Inflammatory macrophage treated with lipopolysaccharide for 1 hour (primary cell): Measurements from ENCODE around the gene U2AF2.

Experiments
- DNase-seq, 2 donors: peaks; one replicate each; pipeline ENCODE4 v3.0.0-alpha.2; 2020 to 2022

Gene U2AF2

DNA sequence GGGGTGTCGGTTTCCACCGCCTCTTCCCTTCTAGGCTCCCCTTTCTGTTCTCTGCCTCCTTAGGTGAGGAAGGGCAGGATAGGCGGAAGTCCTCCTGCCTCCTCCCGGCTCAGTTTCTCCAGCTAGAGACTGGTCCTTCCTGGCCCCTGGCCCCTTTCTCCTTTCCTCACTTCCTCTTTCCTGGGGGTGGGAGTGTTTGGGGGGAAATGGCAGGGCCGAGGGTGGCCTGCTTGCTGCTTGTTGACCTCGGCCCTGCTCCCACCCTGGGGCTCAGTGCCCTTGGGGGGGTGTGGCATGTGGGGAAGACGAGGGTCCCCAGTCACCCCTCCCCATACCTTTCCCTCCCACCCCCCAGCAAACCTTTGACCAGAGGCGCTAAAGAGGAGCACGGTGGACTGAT lies 5.0 kb downstream of the U2AF2 start:
- no peak for DNase-seq

DNA sequence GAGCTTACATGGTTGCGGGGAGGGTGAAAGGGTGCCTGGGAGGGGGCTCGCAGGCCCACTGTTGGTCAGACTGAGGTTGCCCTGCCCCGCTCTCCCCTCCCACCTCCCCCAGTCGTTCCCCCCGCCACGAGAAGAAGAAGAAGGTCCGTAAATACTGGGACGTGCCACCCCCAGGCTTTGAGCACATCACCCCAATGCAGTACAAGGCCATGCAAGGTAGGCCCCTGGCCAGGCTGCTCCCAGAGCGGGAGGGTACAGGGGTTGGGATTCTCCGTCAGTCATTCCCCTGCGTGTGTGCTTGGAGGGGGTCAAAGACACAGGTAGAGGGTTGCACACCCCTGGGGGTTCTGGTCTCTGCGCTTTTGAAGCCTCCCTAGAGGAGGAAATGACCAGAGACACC lies 5.6 kb downstream of the U2AF2 start:
- DNase-seq = no peak

DNA sequence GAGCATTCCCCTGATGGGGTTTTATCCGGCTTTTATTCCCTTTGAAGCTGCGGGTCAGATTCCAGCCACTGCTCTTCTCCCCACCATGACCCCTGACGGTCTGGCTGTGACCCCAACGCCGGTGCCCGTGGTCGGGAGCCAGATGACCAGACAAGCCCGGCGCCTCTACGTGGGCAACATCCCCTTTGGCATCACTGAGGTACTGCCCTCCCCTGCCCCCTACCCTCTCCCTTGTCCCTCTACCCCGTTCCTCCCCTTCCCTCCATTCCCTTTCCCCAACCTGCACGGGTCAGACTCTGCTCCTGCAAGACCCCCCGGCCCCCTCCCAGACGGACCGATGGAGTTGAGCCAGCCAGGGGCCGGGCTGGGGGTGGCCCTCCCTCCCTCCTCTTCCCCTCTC lies 6.2 kb downstream of the U2AF2 start:
- no peak for DNase-seq

DNA sequence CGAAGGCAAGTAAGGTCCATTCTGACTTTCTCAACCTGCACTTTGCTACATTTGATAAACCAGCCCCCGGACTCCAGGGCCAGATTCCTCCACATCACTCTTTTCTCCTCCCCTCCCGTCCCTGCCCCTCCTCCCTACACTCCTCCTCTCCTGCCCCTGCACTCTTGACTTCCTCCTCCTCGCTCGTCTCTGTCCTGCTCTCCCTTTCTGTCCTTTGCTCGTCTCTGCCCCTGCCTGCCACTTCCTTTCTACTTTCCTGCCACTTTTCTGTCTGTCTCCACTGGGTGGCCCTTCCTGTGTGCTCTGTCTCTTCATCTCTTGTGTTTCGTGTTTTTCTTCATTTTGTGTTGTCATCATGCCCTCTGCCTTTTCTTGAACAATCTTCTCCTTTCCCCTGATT lies 7.0 kb downstream of the U2AF2 start:
- DNase-seq = no peak

DNA sequence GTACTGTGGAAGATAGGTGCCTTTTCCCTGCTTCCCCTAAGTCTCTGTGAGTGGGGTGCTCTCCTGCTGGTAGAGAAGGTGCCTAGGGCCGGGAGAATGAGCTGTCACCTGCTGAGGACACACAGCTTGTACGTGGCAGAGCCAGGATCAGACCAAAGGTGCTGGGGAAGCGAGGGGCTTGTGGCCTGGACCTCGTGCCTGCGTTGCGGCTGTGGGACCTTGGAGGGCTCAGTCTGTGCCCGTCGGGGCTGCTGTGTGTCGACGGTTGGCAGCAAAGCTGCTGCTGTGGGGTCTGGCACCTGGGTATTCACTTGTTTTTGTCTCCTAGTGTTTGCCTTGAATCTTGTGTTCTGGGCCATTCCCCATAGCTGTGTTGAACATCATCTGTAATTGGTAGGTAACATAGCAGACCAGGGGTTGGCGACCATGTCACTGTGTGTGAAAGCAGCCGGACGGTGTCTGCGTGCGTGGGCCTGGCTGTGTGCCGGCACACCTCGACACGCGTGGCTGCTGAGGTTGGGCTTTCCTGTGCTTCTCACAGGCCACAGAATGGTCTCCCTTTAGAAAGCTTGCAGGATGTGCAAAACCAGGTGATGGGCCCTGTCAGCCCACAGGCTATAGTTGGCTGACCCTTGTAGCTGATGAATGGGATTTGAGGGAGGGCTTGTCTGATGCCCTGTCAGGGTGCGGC lies 9.2 kb downstream of the U2AF2 start:
- no peak for DNase-seq

DNA sequence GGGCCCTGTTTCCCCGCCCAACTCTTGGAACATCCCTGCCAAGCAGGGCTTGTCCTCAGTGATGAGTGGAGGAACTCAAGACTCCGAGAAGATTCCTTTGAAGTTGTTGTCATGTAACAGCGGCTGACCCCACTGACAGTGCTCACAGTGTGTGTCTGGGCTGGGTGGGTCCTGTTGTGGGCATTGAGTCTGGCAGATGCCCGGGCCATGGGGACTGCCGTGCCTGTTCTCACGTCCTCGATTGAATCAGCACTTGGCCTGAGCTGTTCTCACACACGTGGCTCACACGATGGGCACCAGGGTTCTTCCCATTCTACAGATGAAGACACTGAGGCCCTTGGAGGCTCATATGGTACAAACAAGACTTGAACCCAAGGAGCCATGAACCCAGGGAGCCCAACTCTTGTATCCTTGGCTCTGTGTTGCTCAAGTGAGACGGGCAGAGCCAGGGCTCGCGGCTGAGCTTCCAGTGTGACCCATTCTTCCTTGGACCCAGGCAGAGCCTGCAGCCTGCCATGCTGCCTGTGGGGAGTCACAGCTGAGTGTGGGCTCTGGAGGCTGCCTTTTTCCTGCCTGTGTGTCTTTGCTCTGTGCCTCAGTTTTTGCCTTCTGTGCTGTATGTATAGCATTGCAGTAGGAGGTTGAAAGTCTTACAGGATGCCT lies 11.6 kb downstream of the U2AF2 start:
- no peak for DNase-seq

DNA sequence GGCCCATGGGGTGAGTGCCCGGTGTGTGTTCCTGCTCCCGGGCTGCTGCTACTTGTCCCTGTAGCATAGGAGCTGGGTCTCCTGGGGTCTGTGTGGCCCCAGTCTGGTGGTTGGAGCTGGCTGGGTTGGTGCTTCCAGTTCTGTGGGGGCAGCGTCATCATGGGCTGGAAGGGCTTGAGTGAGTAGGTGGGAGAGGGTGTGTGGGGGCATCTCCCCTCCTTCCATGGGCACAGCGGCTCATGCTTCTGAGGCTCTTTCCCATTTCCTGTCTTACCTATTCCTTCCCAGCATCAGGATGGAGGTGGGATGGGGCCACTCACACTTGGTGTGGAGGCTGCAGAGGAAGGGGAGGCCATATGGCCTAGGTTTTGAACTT lies 12.2 kb downstream of the U2AF2 start:
- no peak for DNase-seq

DNA sequence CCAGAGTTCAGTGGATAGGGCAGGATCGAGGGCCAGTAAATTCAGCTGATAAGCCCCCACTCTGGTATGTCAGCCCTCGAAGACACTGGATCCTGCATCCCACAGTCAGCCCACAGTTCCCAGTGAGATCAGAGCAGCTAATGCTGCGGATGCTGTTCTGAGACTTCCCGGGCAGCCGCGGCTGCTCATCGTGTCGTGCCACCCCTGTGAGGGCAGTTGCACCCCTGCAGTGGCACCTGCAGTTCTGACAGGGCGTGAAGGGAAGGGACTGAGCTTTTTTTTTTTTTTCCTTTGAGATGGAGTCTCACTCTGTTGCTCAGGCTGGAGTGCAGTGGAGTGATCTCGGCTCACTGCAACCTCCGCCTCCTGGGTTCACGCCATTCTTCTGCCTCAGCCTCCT lies 12.7 kb downstream of the U2AF2 start:
- DNase-seq = no peak

DNA sequence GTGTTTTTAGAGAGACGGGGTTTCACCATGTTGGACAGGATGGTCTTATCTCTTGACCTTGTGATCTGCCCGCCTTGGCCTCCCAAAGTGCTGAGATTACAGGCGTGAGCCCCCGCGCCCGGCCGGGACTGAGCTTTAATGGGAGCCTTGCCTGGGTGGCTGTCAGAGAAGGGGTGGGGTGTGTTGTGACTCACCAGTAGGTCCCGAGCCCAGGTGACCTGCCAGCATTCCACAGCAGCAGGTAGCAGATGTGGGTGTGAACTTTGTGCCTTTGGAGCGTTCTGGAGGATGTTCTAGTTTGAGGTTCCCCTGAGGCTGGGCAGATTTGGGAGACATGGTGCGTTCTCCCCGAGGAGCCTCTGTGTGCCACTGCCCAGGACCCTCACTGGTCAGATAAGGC lies 13.1 kb downstream of the U2AF2 start:
- no peak for DNase-seq

DNA sequence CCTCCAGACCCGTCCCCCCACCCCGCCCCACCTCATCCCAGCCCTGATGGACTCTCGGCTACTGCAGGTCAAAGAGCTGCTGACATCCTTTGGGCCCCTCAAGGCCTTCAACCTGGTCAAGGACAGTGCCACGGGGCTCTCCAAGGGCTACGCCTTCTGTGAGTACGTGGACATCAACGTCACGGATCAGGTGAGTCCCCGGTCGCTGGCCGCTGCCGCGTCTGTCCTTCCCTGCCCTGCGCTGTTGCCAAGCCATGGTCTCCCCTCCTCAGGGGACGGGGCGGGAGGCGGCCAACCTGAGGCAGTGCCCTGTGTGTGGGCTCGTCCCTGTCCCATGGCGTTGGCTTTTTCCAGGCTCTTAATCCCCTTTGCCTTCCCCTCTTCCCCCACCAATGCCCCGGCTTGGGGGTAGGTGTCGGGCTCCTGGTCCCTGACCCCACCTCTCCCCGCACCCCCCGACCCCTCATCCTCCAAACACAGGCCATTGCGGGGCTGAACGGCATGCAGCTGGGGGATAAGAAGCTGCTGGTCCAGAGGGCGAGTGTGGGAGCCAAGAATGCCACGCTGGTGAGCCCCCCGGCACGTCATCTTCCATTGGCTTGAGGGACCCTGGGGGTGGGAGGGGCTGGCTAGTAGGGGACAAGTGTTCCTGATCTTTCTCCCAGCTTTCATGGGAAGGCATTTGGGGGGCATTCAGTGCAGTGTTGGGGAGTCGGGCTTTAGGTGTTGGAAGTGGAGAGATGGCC lies 13.9 kb downstream of the U2AF2 start:
- DNase-seq = no peak

DNA sequence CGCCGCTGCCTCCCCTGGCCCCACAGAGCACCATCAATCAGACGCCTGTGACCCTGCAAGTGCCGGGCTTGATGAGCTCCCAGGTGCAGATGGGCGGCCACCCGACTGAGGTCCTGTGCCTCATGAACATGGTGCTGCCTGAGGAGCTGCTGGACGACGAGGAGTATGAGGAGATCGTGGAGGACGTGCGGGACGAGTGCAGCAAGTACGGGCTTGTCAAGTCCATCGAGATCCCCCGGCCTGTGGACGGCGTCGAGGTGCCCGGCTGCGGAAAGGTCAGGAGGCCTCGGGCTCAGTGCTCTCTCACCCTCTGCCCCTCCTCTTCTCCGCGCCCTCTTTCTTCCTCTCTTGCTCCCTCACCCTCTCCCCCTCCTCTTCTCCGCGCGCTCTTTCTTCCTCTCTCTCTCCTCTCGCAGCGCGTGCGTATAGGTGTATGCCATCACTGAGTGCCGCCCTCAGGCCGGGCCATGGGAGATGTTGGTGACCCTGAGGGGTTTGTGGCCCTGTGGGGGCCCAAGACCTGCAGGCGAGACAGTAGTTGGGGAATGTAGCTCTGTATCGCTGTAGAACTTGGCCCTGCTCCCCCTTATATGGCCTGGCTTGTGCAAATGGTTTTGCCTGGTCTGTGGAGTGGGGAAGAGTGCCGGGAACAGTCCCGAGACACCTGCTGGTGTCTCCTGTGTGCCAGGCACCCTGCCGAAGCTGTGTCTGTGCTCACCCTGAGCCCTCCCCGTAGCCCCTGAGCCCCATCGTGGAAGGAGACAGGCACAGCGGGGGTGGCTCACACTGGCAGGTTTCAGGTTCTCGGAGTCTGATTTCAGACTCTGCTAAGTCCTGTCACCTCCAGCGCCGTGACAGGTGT lies 14.8 kb downstream of the U2AF2 start:
- no peak for DNase-seq

DNA sequence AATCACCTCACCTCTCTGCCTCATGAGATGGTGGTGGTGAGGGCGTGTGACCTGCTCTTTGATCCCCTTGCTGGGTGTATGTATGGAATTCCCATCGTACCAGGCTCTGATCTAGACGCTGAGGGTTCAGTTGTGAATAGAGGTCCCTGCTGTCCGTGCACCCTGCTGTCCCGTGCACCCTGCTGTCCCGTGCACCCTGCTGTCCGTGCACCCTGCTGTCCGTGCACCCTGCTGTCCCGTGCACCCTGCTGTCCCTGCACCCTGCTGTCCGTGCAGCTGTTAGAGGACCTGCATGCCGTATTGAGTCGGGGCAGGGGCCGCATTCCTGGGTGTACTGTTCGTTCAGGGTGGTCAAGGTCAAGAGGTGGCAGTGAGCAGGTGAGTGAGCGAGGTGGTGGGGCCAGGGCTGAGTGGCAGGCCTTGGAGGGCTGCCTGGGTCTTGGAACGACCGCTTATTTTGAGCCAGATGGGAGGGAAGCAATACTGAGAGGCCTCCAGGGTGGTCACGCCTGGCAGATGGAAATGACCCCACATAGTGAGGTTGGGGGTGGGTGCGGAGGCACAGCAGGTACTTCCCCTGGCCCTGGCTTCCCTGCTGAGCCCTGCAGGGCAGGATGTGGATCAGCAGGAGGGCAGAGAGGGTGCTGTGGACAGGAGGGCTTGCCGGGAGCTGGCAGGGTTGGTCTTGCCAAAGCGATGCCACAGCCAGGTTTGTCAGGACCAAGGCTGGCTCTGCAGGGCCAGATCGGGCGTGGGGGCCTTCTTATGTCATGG lies 15.6 kb downstream of the U2AF2 start:
- DNase-seq = no peak

DNA sequence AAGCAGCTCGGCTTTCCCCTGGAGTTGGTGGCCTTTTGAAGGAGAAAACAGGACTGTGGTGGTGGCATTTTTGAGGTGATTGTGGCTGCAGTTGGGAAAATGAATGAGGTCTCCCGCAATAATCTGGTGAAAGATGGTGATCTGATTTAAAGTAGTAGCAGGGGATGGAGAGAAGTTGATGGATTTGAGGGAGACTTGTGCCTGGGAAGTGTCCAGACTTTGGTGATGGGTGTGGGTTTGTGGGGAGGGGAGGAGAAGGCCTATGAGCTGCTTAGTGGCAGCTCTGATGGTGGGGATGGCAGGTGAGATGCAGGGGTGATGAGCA lies 16.2 kb downstream of the U2AF2 start:
- no peak for DNase-seq

DNA sequence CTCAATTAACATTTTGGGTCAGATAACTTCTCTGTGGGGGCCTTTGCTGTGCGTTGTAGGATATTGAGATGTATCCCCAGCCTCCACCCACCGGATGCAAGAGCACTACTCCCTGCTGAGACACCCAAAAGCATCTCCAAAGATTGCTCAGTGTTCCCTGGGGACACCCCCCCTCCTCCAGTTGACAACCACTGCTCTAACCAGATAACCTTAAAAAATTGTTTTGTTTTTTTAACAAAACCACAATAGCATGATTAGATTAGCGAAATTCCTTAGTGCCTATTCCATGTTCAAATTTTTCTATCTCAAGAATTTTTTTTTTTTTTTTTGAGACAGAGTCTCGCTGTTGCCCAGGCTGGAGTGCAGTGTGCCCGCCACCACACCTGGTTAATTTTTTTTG lies 17.6 kb downstream of the U2AF2 start:
- no peak for DNase-seq

DNA sequence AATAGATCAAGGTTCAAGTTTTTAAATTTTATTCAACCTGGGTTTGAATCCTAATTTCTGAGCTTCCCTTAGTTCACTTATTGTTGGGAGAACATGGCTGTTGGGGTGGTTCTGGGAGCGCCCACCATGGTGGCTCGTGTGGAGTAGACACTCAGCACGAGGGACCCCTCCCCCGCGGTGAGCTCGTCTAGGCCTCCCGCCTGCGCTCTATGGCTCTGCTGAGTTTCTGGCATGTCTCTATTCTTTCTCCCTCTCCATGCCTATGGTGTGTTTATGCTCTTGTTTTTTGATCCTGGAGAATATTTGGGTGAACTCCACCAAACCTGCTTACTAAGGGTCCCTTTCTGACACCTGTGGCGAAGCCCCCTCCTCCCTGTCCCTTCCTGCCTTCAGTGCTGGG lies 18.6 kb downstream of the U2AF2 start:
- DNase-seq = no peak

DNA sequence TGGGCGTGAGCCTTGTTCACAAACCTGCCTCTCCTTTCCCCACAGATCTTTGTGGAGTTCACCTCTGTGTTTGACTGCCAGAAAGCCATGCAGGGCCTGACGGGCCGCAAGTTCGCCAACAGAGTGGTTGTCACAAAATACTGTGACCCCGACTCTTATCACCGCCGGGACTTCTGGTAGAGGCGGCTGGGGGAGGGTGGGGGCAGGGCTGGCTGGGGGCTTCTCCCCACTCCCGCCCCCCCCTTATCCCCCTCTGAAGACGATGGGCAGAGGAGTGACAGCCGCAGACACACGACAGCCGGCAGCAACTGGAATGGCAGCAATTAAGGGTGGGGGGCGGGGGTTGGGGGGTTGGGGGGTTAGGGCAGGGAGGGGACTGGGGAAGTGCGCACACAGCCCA lies 19.1 kb downstream of the U2AF2 start:
- DNase-seq = no peak

DNA sequence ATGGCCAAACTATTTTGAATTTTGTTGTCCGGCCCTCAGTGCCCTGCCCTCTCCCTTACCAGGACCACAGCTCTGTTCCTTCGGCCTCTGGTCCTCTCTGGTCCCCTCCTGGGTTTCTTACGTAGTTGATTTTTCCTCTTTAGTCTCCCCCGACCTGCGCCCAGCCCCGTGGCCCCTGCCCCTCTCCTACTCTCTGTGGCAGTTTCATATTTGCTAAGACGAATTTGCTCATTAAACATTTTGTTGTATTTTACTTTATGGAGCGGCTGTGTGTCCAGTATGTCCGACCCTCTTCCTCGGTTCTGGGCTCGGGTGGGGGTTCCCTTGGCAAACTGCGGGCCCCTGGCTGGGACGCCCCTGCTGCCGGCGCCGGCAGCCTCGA lies 19.6 kb downstream of the U2AF2 start:
- DNase-seq = no peak

DNA sequence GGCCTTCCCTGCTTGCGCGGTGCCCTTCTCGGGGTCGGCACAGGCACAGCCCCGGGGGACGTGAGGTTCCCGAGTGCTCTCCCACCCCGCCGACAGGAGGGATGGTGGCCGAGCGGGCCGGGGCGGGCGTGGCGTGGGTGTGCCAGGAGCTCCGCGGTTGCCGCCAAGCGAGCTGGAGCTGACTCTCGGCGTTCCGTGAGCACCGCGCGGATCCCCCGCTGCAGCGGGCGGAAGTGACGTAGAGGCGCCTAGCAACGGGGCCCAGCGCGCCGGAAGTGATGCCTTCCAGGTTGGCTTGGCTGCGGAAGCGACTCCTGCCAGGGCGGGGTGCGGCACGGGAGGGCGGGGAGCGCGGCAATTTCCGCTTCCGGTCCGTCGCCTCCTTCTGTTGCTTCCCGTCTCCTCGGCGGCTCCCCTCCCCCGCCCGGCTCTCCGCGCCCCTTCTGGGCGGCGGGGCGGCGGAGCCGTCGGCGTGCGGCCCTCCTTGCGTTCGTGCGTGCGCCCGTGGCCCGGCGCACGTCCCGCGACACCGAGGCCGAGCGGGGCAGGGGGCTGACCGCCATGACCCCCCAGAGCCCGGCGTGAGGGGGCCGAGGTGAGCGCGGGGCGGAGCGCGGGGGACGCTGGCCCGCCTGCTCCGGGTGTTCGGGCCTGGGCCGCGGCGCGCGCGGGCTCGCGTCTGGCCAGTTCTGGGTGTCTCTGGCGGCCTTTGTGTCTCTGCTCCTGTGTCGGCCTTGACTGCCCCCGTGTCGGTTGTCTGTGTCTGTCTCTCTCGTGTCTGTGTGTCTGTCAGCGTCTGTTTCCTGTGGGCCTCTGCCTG lies 20.2 kb downstream of the U2AF2 start, which contains the start of gene EPN1:
Gene EPN1 (plus strand): TSS at position 386 of the 820 bp plus-strand sequence. CDS start 3,402 bp downstream, outside the sequence.
- DNase-seq = peak; percentile 93 to 94

DNA sequence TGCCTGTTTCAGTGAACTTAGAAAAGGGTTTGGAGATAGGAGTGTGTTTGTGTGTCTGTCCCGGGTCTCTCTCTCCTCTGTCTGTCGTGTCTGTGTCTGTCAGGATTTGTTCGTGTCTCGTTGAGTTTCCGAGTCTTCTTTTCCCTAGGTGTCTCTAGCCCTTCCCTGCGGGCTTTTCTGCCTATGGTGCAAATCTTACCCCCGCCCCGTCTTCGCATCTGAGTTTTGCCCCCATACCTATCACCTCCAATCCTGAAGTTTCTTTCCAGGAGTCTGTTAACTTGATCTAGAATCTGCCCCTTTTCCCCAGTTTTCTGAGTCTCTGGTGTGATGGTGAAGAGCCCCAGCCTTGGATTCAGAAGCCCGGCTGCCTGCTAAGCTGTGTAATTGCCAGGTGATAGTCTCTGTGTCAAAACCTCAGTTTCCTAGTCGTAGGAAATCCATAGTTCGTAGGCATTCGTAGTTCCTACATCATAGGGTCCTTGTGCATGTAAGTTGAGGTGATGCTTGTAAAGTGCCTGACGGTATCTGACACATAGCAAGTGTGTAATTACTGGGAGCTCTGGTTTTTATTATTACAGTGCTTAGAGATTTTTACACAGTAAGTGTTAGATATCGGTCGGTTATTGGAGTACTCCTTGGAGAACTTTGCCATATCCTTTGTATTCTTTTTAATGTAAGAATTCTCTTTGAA lies 21.0 kb downstream of the U2AF2 start:
- no peak for DNase-seq

DNA sequence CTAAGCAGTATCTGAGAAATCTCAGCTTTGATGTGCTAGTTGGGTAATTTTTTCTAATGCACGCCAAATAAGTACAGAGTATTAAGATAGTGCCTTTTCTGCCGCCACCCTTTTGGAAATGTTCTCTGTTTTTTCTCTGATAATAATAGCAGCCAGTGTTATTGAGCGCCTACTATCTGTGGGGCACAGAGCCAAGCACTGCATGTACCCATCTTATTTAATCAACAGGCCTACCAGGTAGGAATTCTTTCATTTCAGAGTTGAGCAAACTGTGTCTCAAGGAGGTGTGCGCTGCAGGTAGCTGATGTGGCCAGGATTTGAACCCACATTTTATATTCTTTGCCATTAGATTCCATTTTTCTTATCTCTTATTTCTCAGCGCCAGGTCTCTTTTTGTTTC lies 21.5 kb downstream of the U2AF2 start:
- no peak for DNase-seq

DNA sequence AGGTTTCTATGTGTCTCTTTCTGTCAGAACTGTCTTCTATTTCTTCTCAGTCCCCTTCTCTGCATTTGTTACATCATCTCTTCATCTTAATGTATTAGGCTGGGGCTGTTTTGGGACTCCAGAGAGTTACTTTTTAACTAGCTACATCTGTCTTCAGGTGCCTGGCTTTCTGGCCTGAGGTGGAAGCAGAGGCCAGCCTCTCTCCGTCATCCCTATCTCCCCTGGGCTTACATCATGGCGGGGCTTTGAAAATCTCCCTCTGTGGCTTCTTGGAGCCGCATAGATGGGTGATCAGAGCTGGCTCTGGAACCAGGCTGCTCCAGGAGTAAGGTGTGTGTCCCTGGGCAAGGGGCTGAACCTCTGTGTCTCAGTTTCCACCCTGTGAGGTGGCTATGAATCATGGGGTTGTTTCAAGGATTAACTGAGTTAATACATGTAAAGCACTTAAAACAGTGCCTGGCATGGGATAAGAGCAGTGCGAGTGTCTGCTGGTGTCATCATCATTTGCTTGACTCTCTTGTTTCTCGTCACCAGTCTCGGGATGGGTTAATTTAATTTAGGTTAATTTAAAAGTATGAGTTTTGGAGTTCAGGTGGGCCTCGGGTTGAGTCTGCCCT lies 22.2 kb downstream of the U2AF2 start:
- DNase-seq = no peak
